GM12874 (cell line): ENCODE data around the gene FNDC3B.

Source experiments
- CTCF ChIP-seq: IDR thresholded peaks from 2 replicates; pipeline ENCODE4 v1.5.1; 2011; ENCODE audit warnings: low read depth, mild to moderate bottlenecking, control low read depth, low read length, moderate library complexity; ENCODE audit not compliant: insufficient read depth

FNDC3B gene

GRCh38 chr3:172224560-172225214 is 185.3 kb downstream of the FNDC3B start:
- TF ChIP-seq CTCF: no peak

GRCh38 chr3:172225215-172225707 is 185.9 kb downstream of the FNDC3B start:
- TF ChIP-seq CTCF: no peak

GRCh38 chr3:172226831-172227230 is 187.5 kb downstream of the FNDC3B start:
- TF ChIP-seq CTCF: no peak

GRCh38 chr3:172227340-172228035 is 188.1 kb downstream of the FNDC3B start:
- TF ChIP-seq CTCF: no peak

GRCh38 chr3:172228036-172228415 is 188.6 kb downstream of the FNDC3B start:
- no peak for TF ChIP-seq CTCF

- no peak for TF ChIP-seq CTCF
These were observed 190.1 kb downstream of the FNDC3B start for GRCh38 chr3:172229462-172229861.

- TF ChIP-seq CTCF: no peak
These were observed 192.0 kb downstream of the FNDC3B start for GRCh38 chr3:172231318-172231901.
